HG02798 (cell line): ENCODE measurements around the gene AK3.

Experiments
- ATAC-seq: cut with Tn5 transposase; IDR thresholded peaks from one replicate; pipeline ENCODE4 v1.9.1; 2021; ENCODE audit warnings: mild to moderate bottlenecking; ENCODE audit not compliant: unreplicated experiment, poor library complexity

AK3 gene

GRCh38 chr9:4750023-4750673 lies 9.1 kb upstream of the AK3 start:
- no peak for ATAC-seq

GRCh38 chr9:4748612-4749011 lies 7.6 kb upstream of the AK3 start:
- ATAC-seq = no peak

- ATAC-seq = no peak
Measured at GRCh38 chr9:4746278-4747030, 5.5 kb upstream of the AK3 start.

GRCh38 chr9:4743131-4743875 lies 2.3 kb upstream of the AK3 start:
- ATAC-seq = no peak

- no peak for ATAC-seq
Measured at GRCh38 chr9:4742246-4742645, 1.2 kb upstream of the AK3 start.

GRCh38 chr9:4741365-4742089 lies 525 bp upstream of the AK3 start:
- ATAC-seq = no peak

- ATAC-seq = no peak
Measured at GRCh38 chr9:4740388-4740637, 689 bp downstream of the AK3 start.

GRCh38 chr9:4739587-4740387 lies 1.2 kb downstream of the AK3 start:
- no peak for ATAC-seq

GRCh38 chr9:4738866-4739586 lies 2.0 kb downstream of the AK3 start:
- ATAC-seq = no peak

- ATAC-seq = no peak
Measured at GRCh38 chr9:4734150-4734549, 6.9 kb downstream of the AK3 start.

GRCh38 chr9:4732890-4733289 lies 8.1 kb downstream of the AK3 start:
- ATAC-seq = no peak

GRCh38 chr9:4727593-4727992 lies 13.4 kb downstream of the AK3 start:
- ATAC-seq = no peak

- no peak for ATAC-seq
Measured at GRCh38 chr9:4725706-4726442, 15.1 kb downstream of the AK3 start.

- no peak for ATAC-seq
Measured at GRCh38 chr9:4721736-4722135, 19.3 kb downstream of the AK3 start.

GRCh38 chr9:4718911-4719310 lies 22.1 kb downstream of the AK3 start:
- ATAC-seq = no peak

GRCh38 chr9:4717815-4718214 lies 23.2 kb downstream of the AK3 start:
- ATAC-seq = no peak

- no peak for ATAC-seq
Measured at GRCh38 chr9:4716163-4716562, 24.8 kb downstream of the AK3 start.

GRCh38 chr9:4714266-4715016 lies 26.6 kb downstream of the AK3 start:
- no peak for ATAC-seq
